Activated CD4-positive, CD25-positive, alpha-beta regulatory T cell treated with anti-CD3 and anti-CD28 coated beads, Interleukin-2, amount 50 U/mL, for 24 hours (primary cell): Measurements from ENCODE around the gene NCLN.
A peak's percentile ranks its signal among the peaks of the same experiment; 100 is the strongest.
"Not testable (repeated sequence)": the region's sequence is repeated elsewhere in the genome, so short reads cannot be mapped to it uniquely, and the experiment has no call there.

Experiments used
- ATAC-seq, 2 donors: fragments of 150-1000 bp; cut with Tn5 transposase; one replicate each; pipeline ENCODE4 v1.10.0; 2021; ENCODE audit warnings: mild to moderate bottlenecking in 1 of 2, moderate library complexity in 1 of 2

The NCLN gene

DNA sequence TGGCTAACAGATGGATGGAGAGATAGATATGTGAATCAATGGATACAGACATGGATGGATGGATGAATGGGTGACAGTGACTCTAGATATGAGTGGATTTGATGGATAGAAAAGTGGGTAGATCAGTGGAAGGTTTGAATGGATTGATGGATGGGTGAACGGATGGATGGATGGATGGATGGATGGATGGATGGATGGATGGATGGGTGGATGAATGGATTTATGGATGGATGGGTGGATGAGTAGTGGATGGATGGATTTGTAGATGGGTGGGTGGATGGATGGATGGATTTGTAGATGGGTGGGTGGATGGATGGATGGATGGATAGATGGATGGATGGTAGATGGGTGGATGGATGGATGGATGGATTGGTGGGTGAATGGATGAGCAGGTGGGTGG is 45.6 kb downstream of the NCLN start:
- no peak for ATAC-seq

DNA sequence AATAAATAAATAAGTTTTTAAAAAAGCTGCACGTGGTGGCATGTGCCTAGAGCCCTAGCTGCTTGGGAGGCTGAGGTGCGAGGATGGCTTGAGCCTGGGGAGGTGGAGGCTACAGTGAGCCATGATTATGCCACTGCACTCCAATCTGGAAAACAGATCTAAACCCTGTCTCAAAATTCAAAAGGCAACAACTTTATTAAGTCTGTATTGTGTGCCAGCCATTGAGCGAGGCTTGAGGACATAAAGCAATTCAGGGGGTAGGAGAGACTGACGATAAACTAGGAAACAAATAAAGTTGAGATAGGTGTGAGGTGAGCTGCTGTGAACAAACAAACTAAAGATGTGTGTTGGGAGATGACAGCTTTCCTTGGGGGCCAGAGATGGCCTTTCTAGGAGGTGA is 47.4 kb downstream of the NCLN start:
- no peak for ATAC-seq

- no peak for ATAC-seq
Measured at GRCh38 chr19:3233831-3234230, 48.1 kb downstream of the NCLN start.

- no peak for ATAC-seq
Measured at GRCh38 chr19:3234800-3235199, 49.1 kb downstream of the NCLN start.

DNA sequence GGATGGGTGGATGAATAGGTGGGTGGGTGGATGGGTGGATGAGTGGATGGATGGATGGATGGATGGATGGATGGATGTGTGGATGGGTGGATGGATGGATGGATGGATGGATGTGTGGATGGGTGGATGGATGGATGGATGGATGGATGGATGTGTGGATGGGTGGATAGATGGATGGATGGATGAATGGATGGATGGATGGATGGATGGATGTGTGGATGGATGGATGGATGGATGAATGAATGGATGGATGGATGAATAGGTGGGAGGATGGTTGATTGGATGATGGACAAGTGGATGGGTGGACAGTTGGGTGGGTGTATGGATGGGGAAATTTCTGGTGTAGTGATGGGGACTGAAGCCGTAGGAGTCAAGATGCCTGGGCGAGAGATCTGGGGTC is 49.9 kb downstream of the NCLN start:
- ATAC-seq: not testable (repeated sequence)

GRCh38 chr19:3236272-3236671 is 50.5 kb downstream of the NCLN start:
- ATAC-seq: no peak

- ATAC-seq: no peak
Measured at GRCh38 chr19:3238066-3238561, 52.4 kb downstream of the NCLN start.

DNA sequence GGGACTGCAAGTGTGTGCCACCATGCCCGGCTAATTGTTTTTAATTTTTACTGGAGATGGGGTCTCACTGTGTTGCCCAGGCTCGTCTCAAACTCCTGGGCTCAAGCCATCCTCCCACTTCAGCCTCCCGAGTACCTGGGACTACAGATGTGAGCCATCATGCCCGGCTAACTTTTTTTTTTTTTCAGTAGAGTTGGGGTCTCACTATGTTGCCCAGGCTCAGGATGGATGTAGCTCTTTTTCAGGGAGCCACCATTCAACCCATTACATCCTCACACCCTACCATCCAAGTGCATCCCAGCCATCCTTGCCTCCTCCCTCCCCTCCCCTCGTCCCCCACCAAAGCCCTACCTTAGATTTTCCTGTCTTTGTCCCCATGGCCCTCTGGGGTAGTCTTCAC is 53.6 kb downstream of the NCLN start:
- no peak for ATAC-seq

GRCh38 chr19:3243819-3244700 is 58.3 kb downstream of the NCLN start:
- ATAC-seq: no peak

- ATAC-seq: no peak
Measured at GRCh38 chr19:3245050-3245449, 59.3 kb downstream of the NCLN start.

DNA sequence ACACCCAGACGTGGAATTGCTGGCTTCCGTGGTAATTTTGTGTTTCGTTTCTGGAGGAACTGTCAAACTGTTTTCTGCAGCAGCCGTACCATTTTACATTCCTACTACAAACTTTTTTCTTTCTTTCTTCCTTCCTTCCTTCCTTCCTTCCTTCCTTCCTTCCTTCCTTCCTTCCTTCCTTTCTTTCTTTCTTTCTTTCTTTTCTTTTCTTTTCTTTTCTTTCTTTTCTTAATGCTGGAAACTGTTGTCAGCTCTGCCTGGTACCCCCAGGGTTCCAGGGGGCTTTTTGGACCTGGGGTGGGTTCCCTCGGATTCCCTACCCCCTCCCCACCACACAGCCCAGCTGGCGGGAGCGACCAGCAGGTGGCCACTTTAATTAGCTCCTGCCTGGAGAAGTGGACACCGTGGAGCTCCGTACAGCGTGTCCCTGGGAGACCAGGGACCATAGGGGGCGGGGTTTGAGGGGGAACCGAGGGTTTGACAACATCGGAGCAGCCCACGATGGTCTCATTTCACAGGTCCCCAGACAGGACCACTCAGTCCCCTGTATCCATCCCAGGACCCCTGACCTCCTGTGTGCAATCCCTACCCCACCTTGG is 63.1 kb downstream of the NCLN start:
- no peak for ATAC-seq

GRCh38 chr19:3249408-3249807 is 63.7 kb downstream of the NCLN start:
- no peak for ATAC-seq

DNA sequence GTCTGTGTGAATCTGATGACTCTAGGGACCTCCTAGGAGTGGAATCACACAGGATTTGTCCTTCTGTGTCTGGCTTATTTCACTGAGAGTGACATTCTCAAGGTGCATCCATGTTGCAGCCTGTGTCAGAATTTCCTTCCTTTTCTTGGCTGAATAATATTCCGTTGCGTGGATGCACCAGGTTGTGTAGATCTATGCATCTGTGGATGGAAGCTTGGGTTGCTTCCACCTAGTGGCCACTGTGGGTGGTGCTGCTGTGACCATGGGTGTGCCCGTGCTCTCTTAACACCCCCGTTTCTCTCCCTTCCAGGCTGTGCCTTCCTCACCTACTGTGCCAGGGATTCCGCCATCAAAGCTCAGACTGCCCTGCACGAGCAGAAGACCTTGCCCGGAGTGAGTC is 64.9 kb downstream of the NCLN start:
- ATAC-seq: peak; percentile 55 to 70

DNA sequence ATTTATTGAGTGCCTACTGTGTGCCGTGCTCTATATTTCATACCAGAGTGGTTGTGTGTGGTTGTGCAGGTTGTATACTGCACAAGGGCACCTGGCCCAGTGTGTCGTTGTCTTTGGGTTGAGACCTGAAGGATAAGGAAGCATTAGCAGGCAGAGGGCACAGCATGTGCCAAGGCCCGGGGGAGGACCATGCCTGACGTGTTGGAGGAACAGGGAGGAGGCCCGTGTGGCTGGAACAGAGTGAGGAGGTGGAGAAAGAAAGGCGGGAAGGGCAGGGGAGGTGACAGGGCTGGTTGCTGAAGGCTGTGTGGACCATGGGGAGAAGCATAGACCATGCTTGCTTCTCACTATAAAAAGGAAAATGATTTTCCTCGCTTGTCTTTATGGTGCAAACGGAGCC is 65.5 kb downstream of the NCLN start:
- no peak for ATAC-seq

DNA sequence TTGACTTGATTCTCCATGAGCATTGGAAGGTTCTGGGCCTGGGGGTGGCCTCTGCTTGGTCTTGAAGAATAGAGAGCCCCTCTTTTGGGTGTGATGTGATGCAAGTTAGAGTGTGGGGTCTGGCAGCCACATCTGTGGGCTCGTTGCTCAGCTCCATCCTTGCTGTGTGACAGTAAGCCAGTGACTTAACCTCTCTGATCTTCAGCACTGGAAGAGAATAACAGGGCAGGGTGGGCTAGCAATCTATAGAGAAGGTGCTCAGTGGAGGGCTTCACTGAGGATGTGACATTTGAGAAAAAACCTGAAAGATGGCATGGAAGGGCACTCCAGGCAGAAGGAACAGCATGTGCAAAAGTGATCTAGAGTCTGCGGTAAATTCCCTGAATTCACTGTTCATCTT is 66.9 kb downstream of the NCLN start:
- ATAC-seq: no peak

DNA sequence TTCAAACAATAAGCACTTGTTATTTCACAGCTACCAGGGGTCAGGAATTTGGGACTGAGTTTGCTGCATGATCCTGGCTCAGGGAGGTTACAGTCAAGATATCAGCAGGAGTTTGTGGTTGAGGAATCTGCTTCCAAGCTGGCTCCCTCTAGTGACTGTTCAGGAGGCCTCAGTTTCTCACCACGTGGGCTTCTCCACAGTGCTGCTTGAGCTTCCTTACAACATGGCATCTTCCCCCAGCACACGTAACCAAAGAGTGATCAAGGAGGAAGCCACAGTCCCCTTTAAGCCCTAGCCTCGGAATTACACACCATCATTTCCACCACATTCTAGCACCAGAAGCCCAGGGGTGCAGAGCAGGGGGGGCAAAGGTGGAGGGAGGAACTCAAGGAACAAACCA is 67.5 kb downstream of the NCLN start:
- ATAC-seq: no peak

DNA sequence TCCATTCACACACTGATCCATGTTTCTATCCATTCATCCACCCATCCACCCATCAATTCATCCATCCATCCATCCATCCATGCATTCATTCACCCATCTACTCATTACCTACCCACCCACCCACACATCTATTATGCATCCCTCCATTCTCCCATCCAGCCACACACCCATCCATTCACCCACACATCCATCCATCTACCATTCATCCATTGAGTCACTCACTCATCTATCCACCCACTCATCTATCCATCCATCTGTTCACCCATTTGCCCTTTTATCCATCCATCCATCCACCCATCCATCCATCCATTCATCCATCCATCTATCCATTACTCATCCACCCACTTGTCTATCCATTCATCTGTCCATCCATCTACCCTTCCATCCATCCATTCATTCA is 68.8 kb downstream of the NCLN start:
- ATAC-seq: no peak

GRCh38 chr19:3257071-3257470 is 71.3 kb downstream of the NCLN start:
- ATAC-seq: no peak
